ENCODE results near the gene CHP1.
"Not testable (repeated sequence)": the region's sequence is repeated elsewhere in the genome, so short reads cannot be mapped to it uniquely, and the experiment has no call there.

Gene CHP1

GRCh38 chr15:41230650-41231421, at the start of gene CHP1, which contains the start of gene EXD1:
CHP1 (plus strand) TSS chr15:41231268; CDS start chr15:41231383, 115 bp downstream.
EXD1 (minus strand) TSS chr15:41230757; CDS start chr15:41226575, 4,182 bp downstream.
- peak; percentile 98 for DNase-seq

- DNase-seq: no peak
Measured at GRCh38 chr15:41182266-41182665, 48.8 kb upstream of the CHP1 start.

GRCh38 chr15:41183581-41183980, 47.5 kb upstream of the CHP1 start:
- DNase-seq: no peak

- no peak for DNase-seq
Measured at GRCh38 chr15:41194444-41194843, 36.6 kb upstream of the CHP1 start.

- no peak for DNase-seq
Measured at GRCh38 chr15:41199470-41199869, 31.6 kb upstream of the CHP1 start.

- no peak for DNase-seq
Measured at GRCh38 chr15:41203395-41203794, 27.7 kb upstream of the CHP1 start.

GRCh38 chr15:41205315-41205714, 25.8 kb upstream of the CHP1 start:
- DNase-seq: no peak

- no peak for DNase-seq
Measured at GRCh38 chr15:41207687-41208448, 23.2 kb upstream of the CHP1 start.

- DNase-seq: no peak
Measured at GRCh38 chr15:41215708-41216107, 15.4 kb upstream of the CHP1 start.

- no peak for DNase-seq
Measured at GRCh38 chr15:41218851-41219250, 12.2 kb upstream of the CHP1 start.

GRCh38 chr15:41219381-41219780, 11.7 kb upstream of the CHP1 start:
- DNase-seq: no peak

- DNase-seq: no peak
Measured at GRCh38 chr15:41230345-41230649, 771 bp upstream of the CHP1 start.

GRCh38 chr15:41231422-41232226, 556 bp downstream of the CHP1 start:
- DNase-seq: no peak

- no peak for DNase-seq
Measured at GRCh38 chr15:41233367-41233771, 2.3 kb downstream of the CHP1 start.

GRCh38 chr15:41235228-41235627, 4.2 kb downstream of the CHP1 start:
- DNase-seq: not testable (repeated sequence)

- no peak for DNase-seq
Measured at GRCh38 chr15:41235929-41236328, 4.9 kb downstream of the CHP1 start.

- DNase-seq: no peak
Measured at GRCh38 chr15:41238100-41238499, 7.0 kb downstream of the CHP1 start.

GRCh38 chr15:41241221-41241964, 10.3 kb downstream of the CHP1 start:
- DNase-seq: peak; percentile 41

GRCh38 chr15:41250745-41251144, 19.7 kb downstream of the CHP1 start:
- DNase-seq: not testable (repeated sequence)

GRCh38 chr15:41251411-41251810, 20.3 kb downstream of the CHP1 start:
- no peak for DNase-seq

GRCh38 chr15:41254560-41254959, 23.5 kb downstream of the CHP1 start:
- no peak for DNase-seq

GRCh38 chr15:41256103-41256502, 25.0 kb downstream of the CHP1 start:
- DNase-seq: no peak

GRCh38 chr15:41256577-41257038, 25.5 kb downstream of the CHP1 start:
- DNase-seq: no peak

All from eye (tissue), 1 donor.